ENCODE data around the gene PIH1D1. TPM values are rescaled to one million over a fixed set of nuclear protein-coding genes. Genes with fewer than 3 reads are reported as not detected.

The PIH1D1 gene
- total RNA-seq, 4 donors from 2014 or later, result 67.2 to 82.4 (median 72.5) TPM

GRCh38 chr19:49441210-49441959 lies 10.2 kb downstream of the PIH1D1 start, which contains the start of gene SLC17A7:
SLC17A7 (minus strand) TSS chr19:49441527; CDS start chr19:49441379, 148 bp downstream.
- H3K4me3 ChIP-seq, result peak within 1 kb of the TSS in 1 of 2 donors; percentile 67
- H3K27me3 ChIP-seq, result peaks cover 69% of the 10 kb centered on the region
- 5 to 9% methylated on average over 13 of the region's 56 CpGs for WGBS, 2 donors (ENCODE audit: low coverage in 1 of 2)
- peak; percentile 26 for ATAC-seq
- no peaks in the 10 kb centered on the region for H3K9me3 ChIP-seq
- peaks cover 0 to 4% of the 10 kb centered on the region in 2 donors for H3K36me3 ChIP-seq
- peak within 1 kb of the TSS in 3 of 4 donors; percentile 77 to 82 (median 82) for H3K27ac ChIP-seq
- peaks cover 0 to 31% (median 5%) of the 10 kb centered on the region in 3 donors for H3K4me1 ChIP-seq
- no peak for TF ChIP-seq EP300 (IDR thresholded peaks at IDR 0.05)
- no peak for TF ChIP-seq POLR2A (IDR thresholded peaks at IDR 0.05)
- TF ChIP-seq POLR2AphosphoS5 (IDR thresholded peaks at IDR 0.05), result no peak
- TF ChIP-seq CTCF (IDR thresholded peaks at IDR 0.05), result no peak

- TF ChIP-seq EP300 (IDR thresholded peaks at IDR 0.05), result no peak
- no peak for TF ChIP-seq POLR2A (IDR thresholded peaks at IDR 0.05)
- no peak for TF ChIP-seq POLR2AphosphoS5 (IDR thresholded peaks at IDR 0.05)
- no peak for TF ChIP-seq CTCF (IDR thresholded peaks at IDR 0.05)
- H3K36me3 ChIP-seq, result no peaks in the 10 kb centered on the region
- H3K4me1 ChIP-seq, result peaks cover 0 to 31% (median 5%) of the 10 kb centered on the region in 3 donors
- H3K27me3 ChIP-seq, result peaks cover 76% of the 10 kb centered on the region
- H3K4me3 ChIP-seq, result peak overlapping the region in 1 of 2 donors; percentile 67
- no peaks in the 10 kb centered on the region for H3K9me3 ChIP-seq
- WGBS, 2 donors (ENCODE audit: low coverage in 1 of 2), result 9 to 18% methylated on average over 11 to 14 of the region's 19 CpGs
- no peak for ATAC-seq
- H3K27ac ChIP-seq, result peak overlapping the region in 1 of 4 donors; percentile 49
These were observed 11.0 kb downstream of the PIH1D1 start for GRCh38 chr19:49440439-49441209.

GRCh38 chr19:49439836-49440235 lies 11.8 kb downstream of the PIH1D1 start:
- Histone ChIP-seq H3K4me3 (no peak overlapping the region), H3K27ac (no peak overlapping the region), H3K4me1 (peaks cover 0 to 31% (median 5%) of the 10 kb centered on the region in 3 donors), H3K27me3 (peaks cover 84% of the 10 kb centered on the region), H3K9me3 (no peaks in the 10 kb centered on the region), H3K36me3 (no peaks in the 10 kb centered on the region)
- TF ChIP-seq POLR2A (IDR thresholded peaks at IDR 0.05), result no peak
- no peak for TF ChIP-seq EP300 (IDR thresholded peaks at IDR 0.05)
- no peak for TF ChIP-seq POLR2AphosphoS5 (IDR thresholded peaks at IDR 0.05)
- TF ChIP-seq CTCF (IDR thresholded peaks at IDR 0.05), result no peak
- WGBS, 2 donors (ENCODE audit: low coverage in 1 of 2), result 31% methylated on average over 3 of the region's 6 CpGs
- no peak for ATAC-seq

GRCh38 chr19:49438261-49438660 lies 13.4 kb downstream of the PIH1D1 start:
- 15 to 18% methylated on average over 5 of the region's 6 CpGs for WGBS, 2 donors (ENCODE audit: low coverage in 1 of 2)
- H3K27me3 ChIP-seq, result peaks cover 100% of the 10 kb centered on the region
- ATAC-seq, result no peak
- no peak overlapping the region for H3K27ac ChIP-seq
- H3K4me3 ChIP-seq, result no peak overlapping the region
- TF ChIP-seq POLR2A (IDR thresholded peaks at IDR 0.05), result no peak
- no peaks in the 10 kb centered on the region for H3K36me3 ChIP-seq
- H3K9me3 ChIP-seq, result no peaks in the 10 kb centered on the region
- H3K4me1 ChIP-seq, result peaks cover 0 to 27% (median 5%) of the 10 kb centered on the region in 3 donors

DNA sequence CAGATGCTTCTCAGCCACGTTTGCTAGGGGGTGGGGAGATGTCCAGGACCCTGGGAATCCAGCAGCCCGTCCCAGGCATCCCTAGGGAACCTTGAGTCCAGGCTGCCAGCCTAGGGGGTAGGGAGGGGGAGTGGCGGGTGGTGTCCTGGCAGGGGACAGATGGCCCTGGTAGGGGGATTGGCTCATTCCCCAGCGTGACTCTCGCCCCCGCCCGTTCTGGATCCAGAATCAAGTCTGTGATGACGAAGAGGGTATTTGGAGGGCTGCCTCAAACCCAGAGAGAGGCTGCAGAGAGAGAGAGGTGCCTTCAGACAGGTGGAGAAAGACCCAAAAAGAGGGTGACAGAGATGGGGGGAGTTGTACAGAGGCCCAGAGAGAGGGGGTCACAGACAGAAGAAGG lies 14.4 kb downstream of the PIH1D1 start:
- peaks cover 0 to 22% (median 2%) of the 10 kb centered on the region in 3 donors for H3K4me1 ChIP-seq
- H3K27me3 ChIP-seq, result peaks cover 100% of the 10 kb centered on the region
- H3K27ac ChIP-seq, result no peak overlapping the region
- TF ChIP-seq CTCF (IDR thresholded peaks at IDR 0.05) (no peak), POLR2AphosphoS5 (IDR thresholded peaks at IDR 0.05) (no peak), EP300 (IDR thresholded peaks at IDR 0.05) (no peak), POLR2A (IDR thresholded peaks at IDR 0.05) (no peak)
- no peak for ATAC-seq
- H3K36me3 ChIP-seq, result no peaks in the 10 kb centered on the region
- no peak overlapping the region for H3K4me3 ChIP-seq
- no peaks in the 10 kb centered on the region for H3K9me3 ChIP-seq
- 12% methylated on average over 6 of the region's 8 CpGs; no CpG with 5 or more reads in 1 of the 2 donors for WGBS, 2 donors (ENCODE audit: low coverage in 1 of 2)
